ENCODE data around the gene UBASH3B. TPM values are rescaled to one million over a fixed set of nuclear protein-coding genes. Genes with fewer than 3 reads are reported as not detected.

UBASH3B gene
- total and polyA plus RNA-seq, 2 donors (not counting 1 experiment from before 2014, with no cell fraction given), result 13.1 to 44.4 TPM

DNA sequence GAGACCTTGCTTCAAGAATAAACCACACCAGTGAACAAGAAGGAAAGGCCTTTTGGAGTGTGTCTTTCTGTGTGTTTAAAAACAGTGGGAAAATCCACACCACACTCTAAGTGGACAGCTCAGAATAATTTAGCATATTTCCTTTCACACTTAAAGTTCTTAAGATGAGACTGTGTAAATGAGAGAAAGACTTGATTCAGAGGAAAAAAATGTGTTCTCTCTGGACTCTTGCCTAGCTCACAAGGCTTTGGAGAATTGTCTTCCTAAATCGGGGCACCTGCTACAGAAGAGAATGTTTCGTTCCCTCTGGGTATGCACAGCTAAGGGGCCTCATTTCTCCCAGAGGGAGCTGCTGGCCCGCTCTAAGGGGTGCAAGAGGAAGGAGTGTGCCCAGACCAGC lies 154.3 kb downstream of the UBASH3B start:
- no peak overlapping the region for H2AFZ ChIP-seq (ENCODE audit: low read length)
- H3K79me2 ChIP-seq (ENCODE audit: control insufficient read depth, insufficient read depth, low read length), result no peaks in the 10 kb centered on the region
- no peaks in the 10 kb centered on the region for H3K27me3 ChIP-seq (ENCODE audit: control insufficient read depth, insufficient read depth, low read length)
- H4K20me1 ChIP-seq (ENCODE audit: control insufficient read depth, extremely low read depth, insufficient read depth, low read length), result no peaks in the 10 kb centered on the region
- TF ChIP-seq EZH2 (IDR thresholded peaks at IDR 0.05; ENCODE audit: low read length, missing control alignments) (no peak), CTCF (conservative IDR thresholded peaks at IDR 0.05 in 1 of 2, IDR thresholded peaks at IDR 0.05 in 1 of 2; ENCODE audit: low read depth in 1 of 2, low read length in 2 of 2) (no peak)
- H3K4me2 ChIP-seq (ENCODE audit: extremely low read depth, insufficient read depth, low read length), result no peak overlapping the region
- peaks cover 2% of the 10 kb centered on the region for H3K36me3 ChIP-seq (ENCODE audit: control insufficient read depth, insufficient read depth, low read length)
- H3K27ac ChIP-seq (ENCODE audit: insufficient read depth, low read length), result no peak overlapping the region
- H3K9me3 ChIP-seq (ENCODE audit: control insufficient read depth, insufficient read depth, low read depth, low read length), result no peaks in the 10 kb centered on the region
- DNase-seq (ENCODE audit: low read depth in 2 of 2), result peak in 1 of 2 donors; percentile 50
- no peak overlapping the region for H3K4me3 ChIP-seq (replicated peaks in 1 of 4; ENCODE audit: control extremely low read depth in 1 of 4, insufficient read depth in 1 of 4, low read depth in 3 of 4, low read length in 4 of 4)
- no peaks in the 10 kb centered on the region for H3K4me1 ChIP-seq (ENCODE audit: control insufficient read depth, extremely low read depth, insufficient read depth, low read length)
- H3K9ac ChIP-seq (ENCODE audit: insufficient read depth, low read length), result no peak overlapping the region

DNA sequence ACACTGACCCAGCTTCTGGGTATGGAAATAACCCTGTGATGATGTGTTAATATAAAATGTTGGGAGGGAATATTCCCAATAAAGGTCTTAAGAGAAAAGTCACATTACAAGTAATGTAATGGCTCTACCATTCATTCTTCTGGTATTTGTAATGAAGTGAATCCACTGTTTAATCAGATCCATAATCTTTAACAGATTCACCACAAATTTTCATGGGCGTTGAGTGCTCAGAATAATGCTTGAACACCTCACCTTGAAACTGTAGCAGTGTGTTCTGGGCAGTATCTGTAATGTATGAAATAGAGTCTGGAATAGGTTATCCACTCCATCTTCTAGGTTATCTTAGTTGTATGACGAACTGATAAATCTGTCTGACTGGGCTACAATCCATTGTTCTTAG lies 156.2 kb downstream of the UBASH3B start:
- no peaks in the 10 kb centered on the region for H3K79me2 ChIP-seq (ENCODE audit: control insufficient read depth, insufficient read depth, low read length)
- H4K20me1 ChIP-seq (ENCODE audit: control insufficient read depth, extremely low read depth, insufficient read depth, low read length), result no peaks in the 10 kb centered on the region
- H3K9me3 ChIP-seq (ENCODE audit: control insufficient read depth, insufficient read depth, low read depth, low read length), result no peaks in the 10 kb centered on the region
- no peak for DNase-seq (ENCODE audit: low read depth in 2 of 2)
- H2AFZ ChIP-seq (ENCODE audit: low read length), result no peak overlapping the region
- H3K27me3 ChIP-seq (ENCODE audit: control insufficient read depth, insufficient read depth, low read length), result no peaks in the 10 kb centered on the region
- H3K4me1 ChIP-seq (ENCODE audit: control insufficient read depth, extremely low read depth, insufficient read depth, low read length), result no peaks in the 10 kb centered on the region
- H3K9ac ChIP-seq (ENCODE audit: insufficient read depth, low read length), result no peak overlapping the region
- peaks cover 2% of the 10 kb centered on the region for H3K36me3 ChIP-seq (ENCODE audit: control insufficient read depth, insufficient read depth, low read length)
- TF ChIP-seq CTCF (conservative IDR thresholded peaks at IDR 0.05 in 1 of 2, IDR thresholded peaks at IDR 0.05 in 1 of 2; ENCODE audit: low read depth in 1 of 2, low read length in 2 of 2) (no peak), EZH2 (IDR thresholded peaks at IDR 0.05; ENCODE audit: low read length, missing control alignments) (no peak)
- no peak overlapping the region for H3K4me2 ChIP-seq (ENCODE audit: extremely low read depth, insufficient read depth, low read length)
- H3K27ac ChIP-seq (ENCODE audit: insufficient read depth, low read length), result no peak overlapping the region
- H3K4me3 ChIP-seq (replicated peaks in 1 of 4; ENCODE audit: control extremely low read depth in 1 of 4, insufficient read depth in 1 of 4, low read depth in 3 of 4, low read length in 4 of 4), result no peak overlapping the region

DNA sequence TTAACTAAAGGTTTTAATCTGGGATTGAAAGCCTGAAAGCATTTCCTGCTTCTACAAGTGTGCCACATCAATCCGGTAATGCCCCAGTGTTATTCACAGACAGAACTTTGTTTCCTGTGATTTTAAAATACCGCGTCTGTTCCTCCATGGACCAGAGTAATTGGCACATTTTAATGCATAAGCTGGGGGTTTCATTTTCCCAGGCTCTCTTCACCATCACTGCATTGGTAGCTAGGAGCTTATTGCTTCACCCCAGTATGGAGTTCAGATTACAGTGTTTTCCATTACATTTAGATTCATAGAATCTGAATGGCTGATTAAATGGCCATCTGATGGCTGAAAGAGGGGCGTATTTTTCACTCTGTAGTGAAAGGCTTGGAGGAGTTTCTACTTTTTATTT lies 157.1 kb downstream of the UBASH3B start:
- Histone ChIP-seq H3K4me2 (ENCODE audit: extremely low read depth, insufficient read depth, low read length) (no peak overlapping the region), H3K79me2 (ENCODE audit: control insufficient read depth, insufficient read depth, low read length) (no peaks in the 10 kb centered on the region), H3K4me3 (replicated peaks in 1 of 4; ENCODE audit: control extremely low read depth in 1 of 4, insufficient read depth in 1 of 4, low read depth in 3 of 4, low read length in 4 of 4) (no peak overlapping the region), H3K27ac (ENCODE audit: insufficient read depth, low read length) (no peak overlapping the region), H2AFZ (ENCODE audit: low read length) (no peak overlapping the region), H3K36me3 (ENCODE audit: control insufficient read depth, insufficient read depth, low read length) (peaks cover 2% of the 10 kb centered on the region), H3K4me1 (ENCODE audit: control insufficient read depth, extremely low read depth, insufficient read depth, low read length) (no peaks in the 10 kb centered on the region), H3K9ac (ENCODE audit: insufficient read depth, low read length) (no peak overlapping the region), H3K9me3 (ENCODE audit: control insufficient read depth, insufficient read depth, low read depth, low read length) (no peaks in the 10 kb centered on the region), H3K27me3 (ENCODE audit: control insufficient read depth, insufficient read depth, low read length) (no peaks in the 10 kb centered on the region), H4K20me1 (ENCODE audit: control insufficient read depth, extremely low read depth, insufficient read depth, low read length) (no peaks in the 10 kb centered on the region)
- no peak for DNase-seq (ENCODE audit: low read depth in 2 of 2)
- TF ChIP-seq CTCF (conservative IDR thresholded peaks at IDR 0.05 in 1 of 2, IDR thresholded peaks at IDR 0.05 in 1 of 2; ENCODE audit: low read depth in 1 of 2, low read length in 2 of 2) (no peak), EZH2 (IDR thresholded peaks at IDR 0.05; ENCODE audit: low read length, missing control alignments) (no peak)

All from fibroblast of lung (primary cell).